Skeletal muscle satellite cell (primary cell): Measurements from ENCODE around the gene EML2.

Experiments
- H3K27me3 ChIP-seq: 2 replicates; pipeline ENCODE4 v1.7.0; 2013; ENCODE audit warnings: low read length; ENCODE audit not compliant: control insufficient read depth, insufficient read depth
- H3K36me3 ChIP-seq: 2 replicates; pipeline ENCODE4 v1.7.0; 2013; ENCODE audit warnings: mild to moderate bottlenecking, control low read depth, low read length; ENCODE audit not compliant: insufficient read depth
- H3K4me1 ChIP-seq: 2 replicates; pipeline ENCODE4 v1.7.0; 2013; ENCODE audit warnings: low read length; ENCODE audit not compliant: control insufficient read depth, insufficient read depth
- H3K4me2 ChIP-seq: 2 replicates; pipeline ENCODE4 v1.7.0; 2013; ENCODE audit warnings: mild to moderate bottlenecking, low read length
- H3K4me3 ChIP-seq: 2 replicates; pipeline ENCODE4 v1.7.0; 2013; ENCODE audit warnings: low read length
- H3K9ac ChIP-seq: 2 replicates; pipeline ENCODE4 v1.7.0; 2013; ENCODE audit warnings: mild to moderate bottlenecking, low read depth, low read length, moderate library complexity
- H3K9me3 ChIP-seq: replicated peaks from 2 replicates; pipeline ENCODE4 v1.7.0; 2013; ENCODE audit warnings: mild to moderate bottlenecking, control low read depth, low read length

Gene EML2

GRCh38 chr19:45608948-45609347 is 30.2 kb downstream of the EML2 start:
- Histone ChIP-seq H3K4me2 (no peak overlapping the region), H3K4me3 (no peak overlapping the region), H3K36me3 (peaks cover 32% of the 10 kb centered on the region), H3K4me1 (peaks cover 16% of the 10 kb centered on the region), H3K9ac (no peak overlapping the region), H3K27me3 (no peaks in the 10 kb centered on the region), H3K9me3 (no peaks in the 10 kb centered on the region)

- peak overlapping the region; percentile 29 for H3K9ac ChIP-seq
- peak overlapping the region; percentile 86 for H3K4me2 ChIP-seq
- no peaks in the 10 kb centered on the region for H3K9me3 ChIP-seq
- H3K4me3 ChIP-seq: peak overlapping the region; percentile 63
- H3K4me1 ChIP-seq: peaks cover 10% of the 10 kb centered on the region
- peaks cover 19% of the 10 kb centered on the region for H3K36me3 ChIP-seq
- H3K27me3 ChIP-seq: peaks cover 4% of the 10 kb centered on the region
These were observed 31.8 kb downstream of the EML2 start for GRCh38 chr19:45607071-45608029.

GRCh38 chr19:45601524-45602374 is 37.4 kb downstream of the EML2 start, which contains the start of gene GPR4:
TSS of gene GPR4 (minus strand) at chr19:45602212. CDS start at chr19:45591866, 10,346 bp downstream.
- Histone ChIP-seq H3K4me2 (peak within 1 kb of the TSS; percentile 59), H3K9me3 (no peaks in the 10 kb centered on the region), H3K27me3 (peaks cover 45% of the 10 kb centered on the region), H3K9ac (no peak within 1 kb of the TSS), H3K36me3 (no peaks in the 10 kb centered on the region), H3K4me1 (peaks cover 14% of the 10 kb centered on the region), H3K4me3 (peak within 1 kb of the TSS; percentile 33)

GRCh38 chr19:45601115-45601514 is 38.1 kb downstream of the EML2 start:
- Histone ChIP-seq H3K9me3 (no peaks in the 10 kb centered on the region), H3K36me3 (no peaks in the 10 kb centered on the region), H3K4me2 (peak overlapping the region; percentile 59), H3K27me3 (peaks cover 45% of the 10 kb centered on the region), H3K4me3 (no peak overlapping the region), H3K9ac (no peak overlapping the region), H3K4me1 (peaks cover 14% of the 10 kb centered on the region)

GRCh38 chr19:45600340-45600885 is 38.8 kb downstream of the EML2 start:
- no peaks in the 10 kb centered on the region for H3K36me3 ChIP-seq
- H3K9me3 ChIP-seq: no peaks in the 10 kb centered on the region
- no peak overlapping the region for H3K4me2 ChIP-seq
- peaks cover 45% of the 10 kb centered on the region for H3K27me3 ChIP-seq
- H3K4me1 ChIP-seq: peaks cover 14% of the 10 kb centered on the region
- H3K4me3 ChIP-seq: no peak overlapping the region
- H3K9ac ChIP-seq: no peak overlapping the region

- Histone ChIP-seq H3K4me1 (peaks cover 14% of the 10 kb centered on the region), H3K4me3 (no peak overlapping the region), H3K27me3 (peaks cover 45% of the 10 kb centered on the region), H3K9me3 (no peaks in the 10 kb centered on the region), H3K4me2 (no peak overlapping the region), H3K9ac (no peak overlapping the region), H3K36me3 (no peaks in the 10 kb centered on the region)
These were observed 39.9 kb downstream of the EML2 start for GRCh38 chr19:45599286-45599685.

GRCh38 chr19:45598267-45599001 is 40.8 kb downstream of the EML2 start:
- H3K4me1 ChIP-seq: peaks cover 14% of the 10 kb centered on the region
- H3K4me3 ChIP-seq: peak overlapping the region; percentile 50
- H3K9ac ChIP-seq: no peak overlapping the region
- H3K4me2 ChIP-seq: peak overlapping the region; percentile 80
- peaks cover 45% of the 10 kb centered on the region for H3K27me3 ChIP-seq
- no peaks in the 10 kb centered on the region for H3K36me3 ChIP-seq
- no peaks in the 10 kb centered on the region for H3K9me3 ChIP-seq

- Histone ChIP-seq H3K4me1 (peaks cover 14% of the 10 kb centered on the region), H3K9me3 (no peaks in the 10 kb centered on the region), H3K9ac (no peak overlapping the region), H3K27me3 (peaks cover 43% of the 10 kb centered on the region), H3K4me2 (peak overlapping the region; percentile 80), H3K36me3 (no peaks in the 10 kb centered on the region), H3K4me3 (peak overlapping the region; percentile 50)
These were observed 41.6 kb downstream of the EML2 start for GRCh38 chr19:45597425-45598111.

GRCh38 chr19:45595814-45596213 is 43.4 kb downstream of the EML2 start:
- Histone ChIP-seq H3K4me2 (no peak overlapping the region), H3K9ac (no peak overlapping the region), H3K4me3 (no peak overlapping the region), H3K4me1 (peaks cover 18% of the 10 kb centered on the region), H3K36me3 (no peaks in the 10 kb centered on the region), H3K27me3 (peaks cover 33% of the 10 kb centered on the region), H3K9me3 (no peaks in the 10 kb centered on the region)

- Histone ChIP-seq H3K27me3 (peaks cover 15% of the 10 kb centered on the region), H3K36me3 (no peaks in the 10 kb centered on the region), H3K9ac (no peak overlapping the region), H3K4me3 (no peak overlapping the region), H3K4me1 (peaks cover 14% of the 10 kb centered on the region), H3K4me2 (no peak overlapping the region), H3K9me3 (no peaks in the 10 kb centered on the region)
These were observed 45.7 kb downstream of the EML2 start for GRCh38 chr19:45593520-45593919.
